ENCODE data around the gene RALGPS1. TPM values are rescaled to one million over a fixed set of nuclear protein-coding genes. Genes with fewer than 3 reads are reported as not detected.

The RALGPS1 gene
- total and polyA plus RNA-seq, 2 of the 8 experiments (the other 6 are each of a cell fraction or from before 2014, with no cell fraction given): 20.0 to 23.5 TPM

DNA sequence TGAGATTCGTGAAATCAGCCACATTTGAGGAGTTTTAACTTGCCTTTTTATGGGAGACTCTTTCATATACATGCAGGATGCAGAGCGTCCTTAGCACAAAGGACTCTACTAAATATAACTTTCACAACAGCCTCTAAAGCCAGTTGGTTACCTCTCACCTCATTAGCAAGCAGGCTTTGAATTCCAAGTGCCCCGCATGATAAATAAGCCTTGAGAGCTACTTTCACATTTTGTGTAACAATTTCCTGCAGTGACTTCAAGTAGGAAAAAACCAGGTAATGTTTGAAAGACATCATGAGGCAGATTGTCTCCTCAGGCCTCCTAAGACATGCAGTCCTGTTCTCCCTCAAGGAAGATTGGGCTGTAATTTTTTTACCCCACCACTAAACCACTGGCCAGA, 50.5 kb downstream of the RALGPS1 start (continued):
- no peak for TF ChIP-seq CTBP2 (IDR thresholded peaks at IDR 0.05; ENCODE audit: borderline replicate concordance, insufficient read depth, insufficient read length, low read length)
- TF ChIP-seq, protein P1, sequence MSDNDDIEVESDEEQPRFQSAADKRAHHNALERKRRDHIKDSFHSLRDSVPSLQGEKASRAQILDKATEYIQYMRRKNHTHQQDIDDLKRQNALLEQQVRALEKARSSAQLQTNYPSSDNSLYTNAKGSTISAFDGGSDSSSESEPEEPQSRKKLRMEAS (IDR thresholded peaks at IDR 0.05): no peak
- no peak for TF ChIP-seq SUZ12 (IDR thresholded peaks at IDR 0.05; ENCODE audit: low read length)
- no peak for TF ChIP-seq SIX5 (IDR thresholded peaks at IDR 0.05; ENCODE audit: low read depth, low read length)

Measured in H1 (cell line).